ENCODE data around the gene COX4I1. TPM values are rescaled to one million over a fixed set of nuclear protein-coding genes. Genes with fewer than 3 reads are reported as not detected.

The COX4I1 gene
- 1,000 to 10,000 TPM; 1,383 to 1,567 TPM for total RNA-seq

GRCh38 chr16:85799497-85800320 lies at the start of gene COX4I1, which contains the start of gene EMC8:
Gene COX4I1, plus strand, starts transcription at chr16:85799695. Its CDS starts 1,511 bp downstream, at chr16:85801206.
Gene EMC8, minus strand, starts transcription at chr16:85799544. Its CDS starts 249 bp downstream, at chr16:85799295.
- peaks cover 49% of the 10 kb centered on the region for H3K36me3 ChIP-seq
- H3K27ac ChIP-seq, result peak within 1 kb of the TSS; percentile 89 to 97

GRCh38 chr16:85749771-85750145 lies 49.7 kb upstream of the COX4I1 start:
- Histone ChIP-seq H3K36me3 (no peaks in the 10 kb centered on the region), H3K4me1 (peaks cover 0 to 30% of the 10 kb centered on the region in 2 donors), H3K9me3 (no peaks in the 10 kb centered on the region), H3K27ac (no peak overlapping the region), H3K4me3 (peak overlapping the region; percentile 40 to 66), H3K27me3 (no peaks in the 10 kb centered on the region)
- no peak for DNase-seq (ENCODE audit: low spot score)
- TF ChIP-seq CTCF (IDR thresholded peaks at IDR 0.05), result no peak

More at GRCh38 chr16:85799497-85800320, at the start of gene COX4I1, which contains the start of gene EMC8:
- Histone ChIP-seq H3K4me1 (peaks cover 0 to 41% of the 10 kb centered on the region in 2 donors), H3K4me3 (peak within 1 kb of the TSS; percentile 71 to 100), H3K27me3 (no peaks in the 10 kb centered on the region), H3K9me3 (no peaks in the 10 kb centered on the region)
- DNase-seq (ENCODE audit: low spot score), result peak; percentile 91
- TF ChIP-seq CTCF (IDR thresholded peaks at IDR 0.05), result peak in 1 of 2 donors; percentile 26

- H3K27ac ChIP-seq, result no peak overlapping the region
- H3K4me3 ChIP-seq, result peak overlapping the region; percentile 40 to 66
- no peak for DNase-seq (ENCODE audit: low spot score)
- no peak for TF ChIP-seq CTCF (IDR thresholded peaks at IDR 0.05)
- no peaks in the 10 kb centered on the region for H3K36me3 ChIP-seq
- H3K4me1 ChIP-seq, result peaks cover 0 to 30% of the 10 kb centered on the region in 2 donors
- H3K9me3 ChIP-seq, result no peaks in the 10 kb centered on the region
- H3K27me3 ChIP-seq, result no peaks in the 10 kb centered on the region
Measured at GRCh38 chr16:85750146-85750826, 49.2 kb upstream of the COX4I1 start.

GRCh38 chr16:85750827-85751697 lies 48.4 kb upstream of the COX4I1 start, which contains the start of gene C16orf74:
Gene C16orf74, minus strand, starts transcription at chr16:85751096. Its CDS starts 15,879 bp downstream, at chr16:85735217.
- no peak within 1 kb of the TSS for H3K27ac ChIP-seq
- H3K4me1 ChIP-seq, result peaks cover 0 to 30% of the 10 kb centered on the region in 2 donors
- no peaks in the 10 kb centered on the region for H3K27me3 ChIP-seq
- H3K4me3 ChIP-seq, result peak within 1 kb of the TSS; percentile 40 to 66
- no peaks in the 10 kb centered on the region for H3K36me3 ChIP-seq
- no peak for DNase-seq (ENCODE audit: low spot score)
- no peak for TF ChIP-seq CTCF (IDR thresholded peaks at IDR 0.05)
- no peaks in the 10 kb centered on the region for H3K9me3 ChIP-seq
